H9 (cell line): ENCODE measurements around the gene TRPM3. TPM values are rescaled to one million over a fixed set of nuclear protein-coding genes. Genes with fewer than 3 reads are reported as not detected.

Experiments used
- DNase-seq: peaks from one replicate; pipeline ENCODE4 v3.0.0-alpha.2; 2017
- H2AFZ ChIP-seq: one replicate; pipeline ENCODE4 v1.6.1; 2013; ENCODE audit warnings: mild to moderate bottlenecking, low read length, control low read depth, moderate library complexity
- H2AK5ac ChIP-seq: 2 replicates; pipeline ENCODE4 v1.6.1; 2013; ENCODE audit warnings: low read length, control low read depth, mixed read lengths; ENCODE audit not compliant: insufficient read length
- H2BK120ac ChIP-seq: one replicate; pipeline ENCODE4 v1.6.1; 2013; ENCODE audit warnings: low read depth, mild to moderate bottlenecking, low read length, control low read depth, inconsistent platforms; ENCODE audit not compliant: poor library complexity, severe bottlenecking
- H2BK12ac ChIP-seq: 2 replicates; pipeline ENCODE4 v1.6.1; 2013; ENCODE audit warnings: low read length, control low read depth, mixed read lengths, low read depth; ENCODE audit not compliant: insufficient read length
- H2BK15ac ChIP-seq: 2 replicates; pipeline ENCODE4 v1.6.1; 2013; ENCODE audit warnings: low read depth, low read length, control low read depth
- H2BK20ac ChIP-seq: one replicate; pipeline ENCODE4 v1.6.1; 2013; ENCODE audit warnings: low read depth, mild to moderate bottlenecking, low read length, control low read depth, inconsistent platforms; ENCODE audit not compliant: poor library complexity, severe bottlenecking
- H2BK5ac ChIP-seq: 2 replicates; pipeline ENCODE4 v1.6.1; 2013; ENCODE audit warnings: low read length, control low read depth, mixed read lengths; ENCODE audit not compliant: insufficient read length
- H3K14ac ChIP-seq: 2 replicates; pipeline ENCODE4 v1.6.1; 2013; ENCODE audit warnings: low read length, control low read depth; ENCODE audit not compliant: insufficient read depth
- H3K18ac ChIP-seq: 2 replicates; pipeline ENCODE4 v1.6.1; 2013; ENCODE audit warnings: low read depth, mild to moderate bottlenecking, mixed read lengths, low read length, control low read depth; ENCODE audit not compliant: insufficient read length
- H3K23ac ChIP-seq: 2 replicates; pipeline ENCODE4 v1.6.1; 2013; ENCODE audit warnings: low read length, control low read depth, mixed read lengths, low read depth; ENCODE audit not compliant: insufficient read length
- H3K23me2 ChIP-seq: 2 replicates; pipeline ENCODE4 v1.6.1; 2013; ENCODE audit warnings: low read depth, mild to moderate bottlenecking, mixed read lengths, low read length, control low read depth; ENCODE audit not compliant: insufficient read length, poor library complexity, severe bottlenecking
- H3K27ac ChIP-seq: 2 replicates; pipeline ENCODE4 v1.5.1; 2013; ENCODE audit warnings: low read length, control low read depth, mixed read lengths, low read depth; ENCODE audit not compliant: insufficient read length
- H3K27me3 ChIP-seq: 2 replicates; pipeline ENCODE4 v1.6.1; 2013; ENCODE audit warnings: low read length, control low read depth, inconsistent platforms; ENCODE audit not compliant: insufficient read depth
- H3K4ac ChIP-seq: 2 replicates; pipeline ENCODE4 v1.6.1; 2013; ENCODE audit warnings: low read depth, mild to moderate bottlenecking, control low read depth, inconsistent platforms, low read length, moderate library complexity
- H3K4me1 ChIP-seq: 2 replicates; pipeline ENCODE4 v1.6.1; 2013; ENCODE audit warnings: low read length, control low read depth, inconsistent platforms; ENCODE audit not compliant: insufficient read depth
- H3K4me2 ChIP-seq: 2 replicates; pipeline ENCODE4 v1.6.1; 2013; ENCODE audit warnings: low read length, control low read depth, mixed read lengths; ENCODE audit not compliant: insufficient read length, insufficient read depth
- H3K56ac ChIP-seq: 2 replicates; pipeline ENCODE4 v1.6.1; 2013; ENCODE audit warnings: low read depth, mild to moderate bottlenecking, mixed read lengths, low read length, control low read depth; ENCODE audit not compliant: insufficient read length
- H3K79me1 ChIP-seq: 2 replicates; pipeline ENCODE4 v1.6.1; 2013; ENCODE audit warnings: low read depth, mild to moderate bottlenecking, moderate library complexity, low read length, control low read depth, inconsistent platforms; ENCODE audit not compliant: insufficient read depth, poor library complexity, severe bottlenecking
- H3K79me2 ChIP-seq: 2 replicates; pipeline ENCODE4 v1.6.1; 2013; ENCODE audit warnings: low read length, control low read depth, inconsistent platforms; ENCODE audit not compliant: insufficient read depth
- H3K9ac ChIP-seq: 2 replicates; pipeline ENCODE4 v1.6.1; 2013; ENCODE audit warnings: low read length, control low read depth, mixed read lengths; ENCODE audit not compliant: insufficient read length; ENCODE audit errors: extremely low read depth
- H3K9me3 ChIP-seq: one replicate; pipeline ENCODE4 v1.6.1; 2013; ENCODE audit warnings: low read depth, low read length, inconsistent platforms; ENCODE audit not compliant: control insufficient read depth
- H3T11ph ChIP-seq: one replicate; pipeline ENCODE4 v1.6.1; 2013; ENCODE audit warnings: mild to moderate bottlenecking, low read length, control low read depth, inconsistent platforms
- H4K20me1 ChIP-seq: one replicate; pipeline ENCODE4 v1.6.1; 2013; ENCODE audit not compliant: control insufficient read depth, insufficient read length, insufficient read depth
- H4K5ac ChIP-seq: 2 replicates; pipeline ENCODE4 v1.6.1; 2013; ENCODE audit warnings: low read depth, mild to moderate bottlenecking, mixed read lengths, low read length, control low read depth; ENCODE audit not compliant: insufficient read length
- H4K8ac ChIP-seq: replicated peaks from 2 replicates; pipeline ENCODE4 v1.6.1; 2013; ENCODE audit warnings: low read length, control low read depth, mixed read lengths, low read depth; ENCODE audit not compliant: insufficient read length
- H4K91ac ChIP-seq: 2 replicates; pipeline ENCODE4 v1.6.1; 2013; ENCODE audit warnings: low read depth, mild to moderate bottlenecking, moderate library complexity, mixed read lengths, low read length, control low read depth; ENCODE audit not compliant: insufficient read length
- H3K27ac Mint-ChIP-seq, 3 experiments: 2 replicates in 2 of 3; 3 replicates in 1 of 3; pipeline ENCODE4 v1.8.0; 2020 to 2021; ENCODE audit warnings: mixed read lengths in 3 of 3, mild to moderate bottlenecking in 1 of 3, moderate library complexity in 1 of 3
- H3K27me3 Mint-ChIP-seq: 2 replicates; pipeline ENCODE4 v1.8.0; 2021; ENCODE audit warnings: low read depth, mild to moderate bottlenecking, moderate library complexity, mixed read lengths
- H3K36me3 Mint-ChIP-seq, 3 experiments: 2 replicates in 2 of 3; 3 replicates in 1 of 3; pipeline ENCODE4 v1.8.0; 2020 to 2021; ENCODE audit warnings: low read depth in 3 of 3, mixed read lengths in 3 of 3; ENCODE audit not compliant: insufficient read depth in 1 of 3
- H3K4me1 Mint-ChIP-seq, 2 experiments: 2 replicates each; pipeline ENCODE4 v1.8.0; 2020; ENCODE audit warnings: mixed read lengths in 2 of 2
- H3K4me3 Mint-ChIP-seq, 2 experiments: 2 replicates in 1 of 2; 3 replicates in 1 of 2; pipeline ENCODE4 v1.8.0; 2020 to 2021; ENCODE audit warnings: mild to moderate bottlenecking in 2 of 2, mixed read lengths in 2 of 2, moderate library complexity in 1 of 2
- H3K9me3 Mint-ChIP-seq, 2 experiments: 2 replicates in 1 of 2; 3 replicates in 1 of 2; pipeline ENCODE4 v1.8.0; 2020; ENCODE audit warnings: mild to moderate bottlenecking in 2 of 2, mixed read lengths in 2 of 2, moderate library complexity in 1 of 2
- CTCF ChIP-seq: fragments of 200-600 bp; sonication (generic); conservative IDR thresholded peaks from 3 replicates; pipeline ENCODE4 v1.8.0; 2021; ENCODE audit warnings: antibody characterized with exemption, mild to moderate bottlenecking
- WGBS: extraction: QIAGEN DNeasy Blood & Tissue Kit; methylation state at CpG from one replicate; pipeline ENCODE4 v1.1.7; 2013; ENCODE audit warnings: missing lambda C conversion rate, low lambda C conversion rate, mixed read lengths; ENCODE audit not compliant: insufficient read length; ENCODE audit errors: extremely low coverage; 5-methylcytosine and 5-hydroxymethylcytosine counted together
- total RNA-seq: library from RNA; stranded (reverse); gene quantifications from 2 replicates; pipeline ENCODE4 v1.2.1, GENCODE V29; 2021

The TRPM3 gene
- total RNA-seq, 1 experiment from 2014 or later, result 10.3 TPM

GRCh38 chr9:71128796-71129195 lies 7.4 kb upstream of the TRPM3 start:
- H3K56ac ChIP-seq, result no peak overlapping the region
- no peak overlapping the region for H2BK20ac ChIP-seq
- H2BK120ac ChIP-seq, result no peak overlapping the region
- no peak overlapping the region for H3K27ac ChIP-seq
- no peak for DNase-seq
- no peaks in the 10 kb centered on the region for H3K79me2 ChIP-seq
- no peak overlapping the region for H2AK5ac ChIP-seq
- H4K91ac ChIP-seq, result no peak overlapping the region
- H3K23ac ChIP-seq, result no peak overlapping the region
- WGBS, result no CpG with 5 or more reads among the region's 2 CpGs
- no peak overlapping the region for H3K4ac ChIP-seq
- no peaks in the 10 kb centered on the region for H3K23me2 ChIP-seq
- H3K4me1 Mint-ChIP-seq, result peaks cover 17 to 24% of the 10 kb centered on the region in 2 experiments
- H4K8ac ChIP-seq, result no peak overlapping the region
- peaks cover 4 to 21% (median 10%) of the 10 kb centered on the region in 3 experiments for H3K36me3 Mint-ChIP-seq
- H3K4me1 ChIP-seq, result no peaks in the 10 kb centered on the region
- no peak overlapping the region for H3K4me2 ChIP-seq
- no peaks in the 10 kb centered on the region for H4K20me1 ChIP-seq
- no peak overlapping the region for H3K18ac ChIP-seq
- H3K27me3 ChIP-seq, result no peaks in the 10 kb centered on the region
- H4K5ac ChIP-seq, result no peak overlapping the region
- H3K79me1 ChIP-seq, result no peaks in the 10 kb centered on the region
- no peak for TF ChIP-seq CTCF
- H3K27ac Mint-ChIP-seq, result peak overlapping the region in 1 of 3 experiments; percentile 79; a peak in 2 of 7 replicates
- no peak overlapping the region for H3K9ac ChIP-seq
- H2BK5ac ChIP-seq, result no peak overlapping the region
- H2AFZ ChIP-seq, result no peak overlapping the region
- no peak overlapping the region for H3K4me3 Mint-ChIP-seq
- H2BK12ac ChIP-seq, result no peak overlapping the region
- peaks cover 5% of the 10 kb centered on the region in 2 experiments; a peak in 3 of 5 replicates for H3K9me3 Mint-ChIP-seq
- no peak overlapping the region for H3K14ac ChIP-seq
- H3K27me3 Mint-ChIP-seq, result no peaks in the 10 kb centered on the region
- no peak overlapping the region for H3T11ph ChIP-seq
- H3K9me3 ChIP-seq, result no peaks in the 10 kb centered on the region
- no peak overlapping the region for H2BK15ac ChIP-seq
